B cell (primary cell): ENCODE results near the gene PTPRM.

Experiments used
- CTCF ChIP-seq: fragments of 200-600 bp; IDR thresholded peaks from one replicate; pipeline ENCODE4 v1.8.0; 2022; ENCODE audit warnings: antibody characterized with exemption, mild to moderate bottlenecking
- EZH2 ChIP-seq: IDR thresholded peaks from 2 replicates; pipeline ENCODE4 v1.6.1; 2012; ENCODE audit warnings: borderline replicate concordance, low read depth, mild to moderate bottlenecking, moderate library complexity, low read length; ENCODE audit not compliant: insufficient read depth, poor library complexity, severe bottlenecking

- TF ChIP-seq CTCF (no peak), EZH2 (no peak)
Measured at GRCh38 chr18:8052237-8052701, 485.2 kb downstream of the PTPRM start.
